Kidney capillary endothelial cell (primary cell): ENCODE results near the gene CRYGN.

Experiments
- DNase-seq: peaks from one replicate; pipeline ENCODE4 v3.0.0-alpha.2; 2018; ENCODE audit warnings: low spot score

CRYGN gene

GRCh38 chr7:151406886-151407583 is 32.9 kb downstream of the CRYGN start:
- DNase-seq = no peak

GRCh38 chr7:151406051-151406875 is 33.7 kb downstream of the CRYGN start:
- no peak for DNase-seq

- no peak for DNase-seq
Measured at GRCh38 chr7:151405588-151405987, 34.4 kb downstream of the CRYGN start.

DNA sequence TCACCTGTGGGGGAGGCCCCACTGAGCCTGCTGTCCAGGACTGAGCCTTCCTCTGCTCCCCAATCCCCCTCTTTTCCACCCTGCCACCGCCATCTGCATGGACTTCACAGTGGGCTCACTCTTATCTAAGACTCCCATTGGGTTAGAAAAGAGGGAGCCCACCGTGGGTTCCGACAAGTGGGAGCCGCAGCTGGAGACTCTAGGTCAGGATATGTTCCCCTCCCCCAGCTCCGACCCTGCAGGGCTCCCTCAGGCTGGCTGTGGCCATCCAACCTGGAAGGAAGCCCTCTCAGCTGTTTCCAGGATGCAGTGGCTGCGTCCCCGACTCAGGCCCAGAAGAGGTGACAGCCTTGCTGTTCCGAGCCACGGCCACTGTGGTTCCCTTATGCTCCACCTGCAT is 34.9 kb downstream of the CRYGN start:
- no peak for DNase-seq

DNA sequence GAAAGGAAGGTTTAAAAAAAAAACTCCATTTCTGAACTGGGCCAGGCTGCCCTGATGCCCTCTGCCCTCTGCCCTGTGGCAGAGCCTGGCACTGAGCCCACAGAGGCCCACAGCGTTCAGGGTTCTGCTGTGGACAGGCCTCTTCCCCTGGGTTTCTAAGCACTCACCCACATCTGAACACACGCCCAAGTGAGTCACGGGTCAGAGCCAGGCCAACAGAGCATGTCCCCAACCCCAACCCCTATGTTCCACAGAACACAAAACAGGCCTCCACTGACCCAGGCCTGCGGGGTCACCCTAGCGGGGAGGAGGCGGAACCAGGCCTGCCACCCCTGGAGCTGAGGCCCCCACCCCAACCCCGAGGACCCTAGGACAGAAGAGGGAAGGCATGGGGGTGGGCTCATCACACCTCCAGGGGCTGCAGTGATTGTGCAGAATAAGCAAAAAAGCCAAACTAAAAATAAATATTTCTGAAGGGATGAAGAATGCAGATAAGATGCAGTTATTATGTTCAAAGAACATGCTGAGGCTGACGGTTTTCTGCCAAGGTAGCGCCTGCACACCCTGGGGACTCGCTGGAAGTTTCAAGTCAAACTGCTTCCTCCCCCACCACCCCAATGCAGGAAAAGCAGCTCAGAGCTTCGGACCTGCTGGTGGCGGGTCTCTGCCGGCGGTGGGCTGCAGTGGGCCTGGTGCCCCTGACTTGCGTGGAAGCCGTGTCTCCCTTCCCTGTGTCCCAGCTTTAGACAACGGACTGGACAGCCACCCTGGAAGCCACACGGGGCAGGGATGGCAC is 35.5 kb downstream of the CRYGN start:
- DNase-seq = no peak

GRCh38 chr7:151403764-151404163 is 36.2 kb downstream of the CRYGN start:
- no peak for DNase-seq

DNA sequence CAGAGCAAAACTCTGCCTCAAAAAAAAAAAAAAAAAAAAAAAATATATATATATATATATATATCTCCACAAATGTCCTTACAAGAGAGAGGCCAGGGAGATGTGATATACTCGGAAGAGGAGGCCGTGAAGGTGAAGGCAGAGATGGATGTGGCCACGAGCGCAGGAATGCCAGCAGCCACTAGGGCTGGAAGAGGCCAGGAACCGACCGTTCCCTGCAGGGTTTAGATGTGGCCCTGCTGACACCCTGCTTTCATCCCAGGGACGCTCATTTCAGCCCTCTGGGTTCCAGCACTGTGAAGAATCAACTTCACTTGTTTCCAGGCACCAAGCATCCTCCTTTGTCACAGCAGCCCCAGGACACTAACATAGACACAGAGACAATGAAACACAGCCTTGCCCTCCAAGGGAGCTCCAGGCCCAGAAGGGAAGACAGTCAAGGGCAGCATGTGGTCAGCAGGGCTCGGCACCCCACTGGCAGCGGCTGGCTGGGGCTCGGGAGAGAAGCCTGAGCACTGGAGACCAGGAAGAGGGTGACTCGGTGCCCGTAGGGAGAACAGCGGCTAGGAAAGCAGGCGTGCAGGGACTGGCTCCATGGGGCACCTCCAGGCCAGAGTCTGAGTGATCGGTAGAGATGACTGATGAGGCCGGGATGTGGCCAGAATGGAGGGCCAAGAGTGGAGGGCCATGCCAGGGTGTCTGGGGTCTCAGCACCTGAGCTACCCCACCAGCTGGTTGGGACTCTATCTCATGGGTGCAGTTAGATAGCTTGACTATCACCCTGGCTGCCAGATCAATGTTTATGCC is 37.7 kb downstream of the CRYGN start:
- no peak for DNase-seq

DNA sequence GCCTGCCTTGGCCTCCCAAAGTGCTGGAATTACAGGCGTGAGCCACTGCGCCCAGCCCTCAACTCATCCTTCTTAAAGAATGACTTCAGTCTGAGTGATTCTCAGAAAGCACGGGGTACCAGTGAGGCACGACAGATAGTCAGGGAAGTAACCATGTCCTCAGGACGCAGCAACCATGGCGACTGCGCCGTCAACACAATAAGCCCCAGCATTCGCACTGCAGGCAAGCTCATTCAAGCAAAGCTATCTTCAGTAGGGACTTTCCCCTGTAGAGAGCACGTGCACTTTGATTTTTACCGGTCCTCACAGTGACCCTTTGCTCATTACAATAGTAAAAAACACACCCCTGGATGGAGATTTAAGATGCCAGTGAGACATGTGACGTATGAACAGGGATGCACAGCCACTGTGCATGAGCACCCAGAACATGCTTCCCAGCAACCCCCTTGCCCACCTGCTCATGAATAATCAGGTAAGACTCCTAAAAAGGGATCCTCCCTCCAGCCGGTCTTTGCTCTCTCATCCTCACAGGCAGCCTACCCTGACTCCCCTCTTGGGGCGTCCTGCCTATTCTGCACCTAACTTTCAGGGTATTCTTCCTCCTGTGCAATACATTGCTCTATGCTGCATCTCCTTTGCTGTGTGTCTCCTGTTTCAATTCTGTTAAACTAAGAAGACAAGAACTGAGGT is 39.2 kb downstream of the CRYGN start:
- no peak for DNase-seq

DNA sequence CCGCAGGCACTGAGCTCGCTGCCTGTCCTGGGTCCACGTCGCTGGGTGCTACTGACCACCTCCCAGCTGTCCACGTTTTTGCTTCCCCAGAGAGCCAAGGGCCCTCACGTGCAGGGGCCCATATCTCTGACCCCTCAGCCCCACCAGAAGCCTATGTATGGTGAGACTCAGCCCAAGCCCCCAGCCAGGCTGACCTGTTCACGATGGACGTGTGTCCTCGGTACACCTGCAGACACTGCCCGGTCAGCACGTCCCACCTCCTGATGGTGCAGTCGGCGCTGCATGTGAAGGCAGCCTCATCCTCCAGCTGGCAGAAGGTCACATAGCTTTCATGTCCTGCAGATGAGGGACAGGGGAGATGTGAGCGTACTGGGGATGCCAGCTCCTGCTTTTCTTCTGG is 40.0 kb downstream of the CRYGN start:
- DNase-seq = no peak

DNA sequence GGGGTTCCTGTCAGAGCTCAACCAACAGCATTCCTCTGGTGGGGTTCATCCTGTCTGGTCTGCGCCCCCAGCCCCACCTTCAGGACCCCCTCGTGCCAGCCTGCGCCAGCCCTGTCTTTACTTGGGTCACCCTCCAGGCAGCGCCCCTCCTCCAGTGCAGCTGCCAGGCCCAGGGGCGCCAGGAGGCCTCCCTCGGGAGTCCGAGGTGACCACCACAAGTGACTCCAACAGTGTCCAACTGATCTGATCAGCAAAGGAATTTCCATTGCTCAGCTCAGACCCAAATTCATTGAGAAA is 40.7 kb downstream of the CRYGN start:
- DNase-seq = no peak

GRCh38 chr7:151398446-151399304 is 41.3 kb downstream of the CRYGN start:
- no peak for DNase-seq

- no peak for DNase-seq
Measured at GRCh38 chr7:151397026-151397425, 42.9 kb downstream of the CRYGN start.

GRCh38 chr7:151396328-151396970 is 43.5 kb downstream of the CRYGN start:
- DNase-seq = no peak

DNA sequence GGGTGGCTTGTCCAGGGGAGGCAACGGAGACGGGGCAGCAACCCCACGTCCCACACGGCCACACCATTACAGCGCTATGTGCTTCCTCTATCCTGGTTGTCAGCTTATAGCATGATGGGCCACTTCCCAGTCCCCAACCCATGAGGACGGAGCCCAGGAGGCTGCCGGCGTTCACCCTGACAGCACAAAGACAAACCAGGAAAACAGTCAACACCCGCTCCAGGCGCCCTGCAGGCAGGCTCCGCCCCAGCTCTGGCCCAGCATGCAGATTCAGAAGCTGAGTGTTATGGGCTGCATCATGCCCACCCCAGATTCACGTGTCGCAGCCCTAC is 44.9 kb downstream of the CRYGN start:
- DNase-seq = no peak

GRCh38 chr7:151394076-151395035 is 45.6 kb downstream of the CRYGN start:
- no peak for DNase-seq

DNA sequence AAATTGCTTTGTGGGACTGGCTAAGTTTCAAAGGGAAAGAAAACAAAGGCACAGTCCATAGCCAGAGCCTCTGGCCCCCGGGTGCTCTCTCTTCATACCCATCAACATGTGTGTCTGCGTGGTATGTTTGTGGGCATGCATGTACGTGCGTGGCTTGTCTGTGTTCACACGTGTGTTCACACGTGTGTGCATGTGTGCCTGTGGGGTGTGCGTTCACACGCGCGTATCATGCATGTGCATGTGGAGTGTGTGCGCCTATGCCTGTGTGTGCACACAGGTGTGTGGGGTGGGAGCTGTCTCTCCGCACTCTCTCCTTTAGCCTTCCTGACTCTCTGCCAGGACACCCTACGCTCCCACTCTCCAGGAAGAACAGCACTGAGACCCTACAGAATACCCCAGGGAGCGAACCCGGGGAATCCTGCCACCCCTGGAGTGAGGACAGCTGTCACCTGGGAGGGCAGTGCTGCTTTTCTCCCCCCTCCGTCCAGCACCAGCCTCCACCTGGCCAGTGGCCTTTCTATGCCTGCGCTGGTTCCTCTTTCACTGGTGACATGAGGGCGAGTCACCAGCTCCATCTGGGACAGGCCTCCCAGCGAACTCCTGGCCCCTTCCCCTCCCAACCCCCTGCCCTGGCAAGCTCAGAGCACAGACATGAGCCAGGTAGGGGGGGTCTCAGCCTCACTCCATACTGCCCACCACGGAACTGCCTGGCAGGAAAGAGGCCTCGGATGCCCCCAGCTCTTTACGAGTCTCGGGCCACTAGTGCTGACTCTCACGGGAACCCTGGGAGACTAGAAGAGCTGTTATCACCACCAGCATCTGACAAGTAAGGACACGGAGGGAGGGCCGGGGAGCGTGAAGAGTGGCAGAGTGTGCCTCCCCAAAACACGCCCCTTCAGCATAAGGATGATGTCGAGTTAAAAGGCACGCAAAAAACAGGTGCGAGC is 46.6 kb downstream of the CRYGN start:
- no peak for DNase-seq

DNA sequence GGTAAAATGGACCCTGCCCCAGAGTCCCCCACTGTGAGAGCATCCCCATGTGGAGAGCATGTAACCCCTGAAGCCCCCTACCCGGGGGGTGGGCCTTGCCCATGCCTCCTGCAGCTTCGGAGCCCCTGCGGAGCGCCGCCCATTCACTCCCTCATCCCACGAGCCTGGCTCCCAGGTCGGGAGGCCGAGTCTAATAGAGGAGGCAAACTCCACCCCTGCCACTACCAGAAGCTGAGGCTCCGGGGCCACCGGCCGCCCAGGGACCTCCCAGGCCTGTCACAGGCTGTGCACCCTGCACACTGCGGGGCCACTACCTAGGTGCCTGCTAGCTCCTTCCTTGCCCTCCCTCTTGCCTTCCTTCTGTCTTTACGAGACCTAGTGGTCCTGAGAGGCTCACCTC is 47.5 kb downstream of the CRYGN start:
- DNase-seq = no peak

GRCh38 chr7:151392002-151392401 is 47.9 kb downstream of the CRYGN start:
- no peak for DNase-seq
